Heart left ventricle (tissue), 16 donors: ENCODE results near the gene CSNK1G1. TPM values are rescaled to one million over a fixed set of nuclear protein-coding genes. Genes with fewer than 3 reads are reported as not detected.

Experiments
- ATAC-seq, 4 donors: fragments of 200-7000 bp; cut with Tn5 transposase; one replicate each; pipeline ENCODE4 v1.9.1; 2020 to 2022; ENCODE audit warnings: moderate library complexity in 4 of 4, mild to moderate bottlenecking in 3 of 4, moderate number of reproducible peaks in 1 of 4
- DNase-seq, 5 donors: peaks; one replicate each; pipeline ENCODE4 v3.0.0-alpha.2; 2020
- H3K27ac ChIP-seq, 12 donors: fragments of 200-600 bp; sonication (generic) in 4 of 12; one replicate each; pipeline versions ENCODE4 v1.5.0 to v1.8.0; 2016 to 2022; ENCODE audit warnings: mild to moderate bottlenecking in 2 of 12
- H3K27me3 ChIP-seq, 9 donors: fragments of 200-600 bp; sonication (generic) in 2 of 9; one replicate each; pipeline versions ENCODE4 v1.5.1 to v1.8.0; 2016 to 2022; ENCODE audit warnings: mild to moderate bottlenecking in 3 of 9
- H3K36me3 ChIP-seq, 9 donors: fragments of 200-600 bp; sonication (generic) in 2 of 9; one replicate each; pipeline versions ENCODE4 v1.5.0 to v1.8.0; 2018 to 2022; ENCODE audit warnings: mild to moderate bottlenecking in 2 of 9
- H3K4me1 ChIP-seq, 12 donors: fragments of 200-600 bp; sonication (generic) in 4 of 12; one replicate each; pipeline versions ENCODE4 v1.5.0 to v1.8.0; 2016 to 2022; ENCODE audit warnings: mild to moderate bottlenecking in 3 of 12
- H3K4me3 ChIP-seq, 12 donors: fragments of 200-600 bp; sonication (generic) in 4 of 12; one replicate each; pipeline versions ENCODE4 v1.5.0 to v1.8.0; 2017 to 2022; ENCODE audit warnings: mild to moderate bottlenecking in 9 of 12, moderate library complexity in 4 of 12
- H3K9me3 ChIP-seq, 12 donors: fragments of 200-600 bp; sonication (generic) in 4 of 12; one replicate each; pipeline versions ENCODE4 v1.5.0 to v1.8.0; 2016 to 2022; ENCODE audit warnings: mild to moderate bottlenecking in 1 of 12
- POLR2A ChIP-seq, 2 donors: fragments of 450-650 bp; IDR thresholded peaks; one replicate each; pipeline ENCODE4 v1.6.1; 2017; ENCODE audit warnings: antibody characterized with exemption in 2 of 2, mild to moderate bottlenecking in 2 of 2, moderate library complexity in 2 of 2
- WGBS, 4 donors: extraction: QIAGEN DNeasy Blood & Tissue Kit in 2 of 4; methylation state at CpG; one replicate each; pipeline versions ENCODE4 v1.1.5 to v1.1.7; 2013 to 2018; 5-methylcytosine and 5-hydroxymethylcytosine counted together
- intact Hi-C, 10 donors: fragments of 100-400 bp; cut with DNase I; formaldehyde crosslinking; loops; one replicate each; pipeline versions ENCODE4 v1.11.1 to v1.14.2; 2022
- polyA plus RNA-seq, 2 donors: library from polyadenylated mRNA; stranded (reverse); fragments of 200-250 nt; gene quantifications; one replicate each; pipeline ENCODE4 v1.2.3, GENCODE V29; 2013
- total RNA-seq, 9 donors: library from RNA; depleted of rRNA in 2 of 9; stranded (reverse); fragments of >200 nt in 2 of 9; fragmentation: NEBNext Ultra II Directional in 3 of 9; extraction: Animal tissue kit (Norgen Biotek cat#: 25700) in 3 of 9; gene quantifications; one replicate each; pipeline versions ENCODE4 v1.1.0 to v1.2.4, GENCODE V29; 2016 to 2023
- TF ChIP-seq, protein P1 (sequence below), 12 donors: fragments of 200-600 bp; sonication (generic) in 4 of 12; IDR thresholded peaks; one replicate each; pipeline versions ENCODE4 v1.5.0 to v1.8.0; 2018 to 2022; ENCODE audit warnings: antibody characterized with exemption in 12 of 12, mild to moderate bottlenecking in 5 of 12
- donor health status: ischemic (EF 13 %, LVEDD 7.1; RV severe dilation, severe dysfunction).
- donor health status: healthy with polysubstance abuse.
- donor health status: DM: no; HTN: yes; CAD: no.
- donor health status: DM: no; HTN: no; CAD: no.
- donor health status: ischemic (EF 25% LVEDD 6.9; RV normal size, moderate dysfunction).
- donor health status: ischemic (EF 25% LVEDD 5.7; RV mildly dilated, moderate dysfunction).
- donor health status: healthy.
- donor health status: DM: yes; HTN: yes; CAD: no.
- donor health status: ischemic (EF 35%, LVEDD 5.7; RV mildly dilated, moderate dysfunction).
- donor health status: nonischemic (EF 11% LVEDD 7.7; RV severe dilation, severe dysfunction).
- donor health status: DM: yes; HTN: yes; CAD: no.
- donor health status: PGD.
- donor health status: ischemic (EF 29% LVEDD 5.4; RV normal size, mild dysfunction).
- donor health status: nonischemic (EF 23%, LVEDD 6.1; RV moderate dilation, normal function).

The CSNK1G1 gene
- total and polyA plus RNA-seq, 11 donors, result 1.4 to 15.0 (median 7.4) TPM

DNA sequence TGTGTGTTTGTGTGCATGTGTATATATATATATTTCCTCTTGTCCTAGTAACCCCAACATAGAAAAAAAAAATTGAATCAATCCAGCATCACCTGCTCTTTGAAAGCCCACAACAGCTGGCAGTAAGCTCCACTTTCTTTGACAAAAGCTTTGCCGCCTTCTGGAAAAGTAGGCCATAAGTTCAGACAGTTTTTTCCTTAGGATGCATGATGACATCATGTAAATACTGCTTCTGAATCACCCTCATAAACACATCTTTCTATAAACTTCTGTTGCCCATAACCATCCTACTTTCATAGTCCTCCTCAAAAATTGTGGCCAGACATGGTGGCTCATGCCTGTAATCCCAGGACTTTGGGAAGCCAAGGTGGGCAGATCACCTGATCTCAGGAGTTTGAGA lies 67.4 kb downstream of the CSNK1G1 start:
- ATAC-seq, result no peak
- Histone ChIP-seq H3K4me1 (peaks cover 0 to 5% (median 0%) of the 10 kb centered on the region in 12 donors), H3K36me3 (no peaks in the 10 kb centered on the region), H3K27ac (no peak overlapping the region), H3K9me3 (no peaks in the 10 kb centered on the region), H3K4me3 (no peak overlapping the region), H3K27me3 (no peaks in the 10 kb centered on the region)
- TF ChIP-seq POLR2A (IDR thresholded peaks at IDR 0.05), result no peak
- TF ChIP-seq, protein P1, sequence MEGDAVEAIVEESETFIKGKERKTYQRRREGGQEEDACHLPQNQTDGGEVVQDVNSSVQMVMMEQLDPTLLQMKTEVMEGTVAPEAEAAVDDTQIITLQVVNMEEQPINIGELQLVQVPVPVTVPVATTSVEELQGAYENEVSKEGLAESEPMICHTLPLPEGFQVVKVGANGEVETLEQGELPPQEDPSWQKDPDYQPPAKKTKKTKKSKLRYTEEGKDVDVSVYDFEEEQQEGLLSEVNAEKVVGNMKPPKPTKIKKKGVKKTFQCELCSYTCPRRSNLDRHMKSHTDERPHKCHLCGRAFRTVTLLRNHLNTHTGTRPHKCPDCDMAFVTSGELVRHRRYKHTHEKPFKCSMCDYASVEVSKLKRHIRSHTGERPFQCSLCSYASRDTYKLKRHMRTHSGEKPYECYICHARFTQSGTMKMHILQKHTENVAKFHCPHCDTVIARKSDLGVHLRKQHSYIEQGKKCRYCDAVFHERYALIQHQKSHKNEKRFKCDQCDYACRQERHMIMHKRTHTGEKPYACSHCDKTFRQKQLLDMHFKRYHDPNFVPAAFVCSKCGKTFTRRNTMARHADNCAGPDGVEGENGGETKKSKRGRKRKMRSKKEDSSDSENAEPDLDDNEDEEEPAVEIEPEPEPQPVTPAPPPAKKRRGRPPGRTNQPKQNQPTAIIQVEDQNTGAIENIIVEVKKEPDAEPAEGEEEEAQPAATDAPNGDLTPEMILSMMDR (IDR thresholded peaks at IDR 0.05), result no peak
- WGBS, 4 donors, result 94 to 100% (median 95%) methylated on average over 1 of the region's 1 CpG
- no peak for DNase-seq
- intact Hi-C loops, result no loop called here

GRCh38 chr15:64287953-64288352 lies 68.0 kb downstream of the CSNK1G1 start:
- Histone ChIP-seq H3K9me3 (no peaks in the 10 kb centered on the region), H3K27me3 (no peaks in the 10 kb centered on the region), H3K4me3 (no peak overlapping the region), H3K27ac (no peak overlapping the region), H3K4me1 (peaks cover 0 to 6% (median 0%) of the 10 kb centered on the region in 12 donors), H3K36me3 (no peaks in the 10 kb centered on the region)
- WGBS, 4 donors, result 93 to 100% (median 96%) methylated on average over 1 of the region's 1 CpG
- ATAC-seq (no peak), DNase-seq (no peak)
- TF ChIP-seq, protein P1 (IDR thresholded peaks at IDR 0.05), result no peak
- no peak for TF ChIP-seq POLR2A (IDR thresholded peaks at IDR 0.05)
- intact Hi-C loops, result no loop called here

DNA sequence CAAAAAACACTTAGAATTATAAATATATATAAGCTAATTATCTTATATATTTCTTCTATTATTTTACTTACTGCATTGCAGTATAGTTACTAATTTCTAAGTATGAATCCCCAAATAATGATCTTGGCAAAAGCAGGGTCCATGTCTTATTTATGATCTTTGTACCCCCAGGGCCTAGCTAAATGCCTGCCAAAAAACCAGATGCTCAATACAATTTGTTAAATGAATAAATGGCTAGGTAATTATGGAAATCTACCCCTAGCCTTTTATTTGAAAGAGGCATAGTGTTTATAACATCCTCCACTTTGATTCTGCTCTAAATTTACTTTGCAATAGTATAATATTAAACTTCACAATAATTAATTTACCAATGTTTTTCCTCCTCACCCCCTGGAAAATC lies 69.5 kb downstream of the CSNK1G1 start:
- Histone ChIP-seq H3K9me3 (no peaks in the 10 kb centered on the region), H3K27ac (no peak overlapping the region), H3K4me3 (no peak overlapping the region), H3K36me3 (no peaks in the 10 kb centered on the region), H3K4me1 (peaks cover 0 to 6% (median 0%) of the 10 kb centered on the region in 12 donors), H3K27me3 (no peaks in the 10 kb centered on the region)
- no peak for ATAC-seq
- intact Hi-C loops, result no loop called here
- no peak for TF ChIP-seq POLR2A (IDR thresholded peaks at IDR 0.05)
- TF ChIP-seq, protein P1 (IDR thresholded peaks at IDR 0.05), result no peak
- DNase-seq, result no peak

DNA sequence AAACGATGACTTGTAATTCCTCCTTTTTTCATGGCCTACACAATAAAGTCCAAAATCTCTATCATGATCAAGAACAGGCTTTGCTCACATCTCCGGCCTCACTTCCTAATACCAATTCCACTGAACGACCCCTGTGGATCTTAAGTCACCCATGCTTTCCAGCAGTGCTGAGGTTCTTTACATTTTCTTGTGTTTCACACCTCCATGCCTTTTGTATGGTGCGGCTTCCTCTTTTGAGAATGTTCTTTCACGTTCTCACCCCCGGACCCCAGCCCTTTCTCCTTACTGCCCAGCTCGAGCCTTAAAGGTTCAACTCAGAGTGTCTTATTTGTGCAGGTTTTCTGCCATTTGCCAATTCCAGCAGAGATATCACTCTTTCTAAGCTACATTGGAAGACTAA lies 70.1 kb downstream of the CSNK1G1 start:
- 83 to 88% (median 85%) methylated on average over 7 of the region's 7 CpGs for WGBS, 4 donors
- TF ChIP-seq, protein P1 (IDR thresholded peaks at IDR 0.05), result no peak
- no peak for TF ChIP-seq POLR2A (IDR thresholded peaks at IDR 0.05)
- ATAC-seq (no peak), DNase-seq (no peak)
- H3K9me3 ChIP-seq, result no peaks in the 10 kb centered on the region
- no peak overlapping the region for H3K27ac ChIP-seq
- H3K4me1 ChIP-seq, result peaks cover 0 to 6% (median 0%) of the 10 kb centered on the region in 12 donors
- no peak overlapping the region for H3K4me3 ChIP-seq
- intact Hi-C loops, result no loop called here
- H3K27me3 ChIP-seq, result no peaks in the 10 kb centered on the region
- no peaks in the 10 kb centered on the region for H3K36me3 ChIP-seq
